ENCODE results near the gene BANK1. TPM values are rescaled to one million over a fixed set of nuclear protein-coding genes. Genes with fewer than 3 reads are reported as not detected.

The BANK1 gene
- total RNA-seq, 1 experiment from 2014 or later: not detected

DNA sequence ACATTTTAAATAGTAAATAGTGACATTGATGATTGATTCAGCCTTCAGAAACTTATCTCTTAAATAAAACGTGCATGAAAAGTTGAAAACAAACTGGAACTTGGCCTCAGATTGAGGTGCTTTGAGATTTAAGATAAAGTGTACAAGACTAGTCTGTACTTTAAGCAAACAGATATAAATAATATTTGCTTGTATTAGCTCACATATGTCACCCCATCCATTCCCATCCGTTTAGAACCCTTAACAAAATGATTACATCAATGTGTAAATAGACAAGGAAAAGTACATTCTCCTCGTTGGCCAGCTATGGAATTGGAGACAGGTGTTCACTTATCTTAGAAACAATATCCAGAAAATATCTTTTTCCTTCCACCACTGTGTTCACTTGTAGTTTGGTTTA lies 130.8 kb downstream of the BANK1 start:
- Mint-ChIP-seq H3K4me3 (ENCODE audit: unreplicated experiment) (no peak overlapping the region), H3K27me3 (ENCODE audit: insufficient read depth, unreplicated experiment) (no peaks in the 10 kb centered on the region), H3K36me3 (ENCODE audit: insufficient read depth, unreplicated experiment) (no peaks in the 10 kb centered on the region), H3K4me1 (ENCODE audit: insufficient read depth, unreplicated experiment) (no peaks in the 10 kb centered on the region), H3K27ac (ENCODE audit: low read depth, unreplicated experiment) (no peak overlapping the region), H3K9me3 (ENCODE audit: unreplicated experiment) (no peaks in the 10 kb centered on the region)
- no peak for DNase-seq (ENCODE audit: unreplicated experiment)
- BruUV-seq (replicated peaks): no TSS peak
- POLR2A ChIA-PET: no interaction called here
- CTCF ChIA-PET: interaction anchor here (0.6 kb wide), 1 partner anchor 689 kb away, joined by 3 read pairs; no protein-coding TSS in a partner anchor
- TF ChIP-seq, protein P1, sequence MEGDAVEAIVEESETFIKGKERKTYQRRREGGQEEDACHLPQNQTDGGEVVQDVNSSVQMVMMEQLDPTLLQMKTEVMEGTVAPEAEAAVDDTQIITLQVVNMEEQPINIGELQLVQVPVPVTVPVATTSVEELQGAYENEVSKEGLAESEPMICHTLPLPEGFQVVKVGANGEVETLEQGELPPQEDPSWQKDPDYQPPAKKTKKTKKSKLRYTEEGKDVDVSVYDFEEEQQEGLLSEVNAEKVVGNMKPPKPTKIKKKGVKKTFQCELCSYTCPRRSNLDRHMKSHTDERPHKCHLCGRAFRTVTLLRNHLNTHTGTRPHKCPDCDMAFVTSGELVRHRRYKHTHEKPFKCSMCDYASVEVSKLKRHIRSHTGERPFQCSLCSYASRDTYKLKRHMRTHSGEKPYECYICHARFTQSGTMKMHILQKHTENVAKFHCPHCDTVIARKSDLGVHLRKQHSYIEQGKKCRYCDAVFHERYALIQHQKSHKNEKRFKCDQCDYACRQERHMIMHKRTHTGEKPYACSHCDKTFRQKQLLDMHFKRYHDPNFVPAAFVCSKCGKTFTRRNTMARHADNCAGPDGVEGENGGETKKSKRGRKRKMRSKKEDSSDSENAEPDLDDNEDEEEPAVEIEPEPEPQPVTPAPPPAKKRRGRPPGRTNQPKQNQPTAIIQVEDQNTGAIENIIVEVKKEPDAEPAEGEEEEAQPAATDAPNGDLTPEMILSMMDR (IDR thresholded peaks at IDR 0.05; ENCODE audit: unreplicated experiment): no peak
- intact Hi-C loops (cut with micrococcal nuclease): no loop called here

DNA sequence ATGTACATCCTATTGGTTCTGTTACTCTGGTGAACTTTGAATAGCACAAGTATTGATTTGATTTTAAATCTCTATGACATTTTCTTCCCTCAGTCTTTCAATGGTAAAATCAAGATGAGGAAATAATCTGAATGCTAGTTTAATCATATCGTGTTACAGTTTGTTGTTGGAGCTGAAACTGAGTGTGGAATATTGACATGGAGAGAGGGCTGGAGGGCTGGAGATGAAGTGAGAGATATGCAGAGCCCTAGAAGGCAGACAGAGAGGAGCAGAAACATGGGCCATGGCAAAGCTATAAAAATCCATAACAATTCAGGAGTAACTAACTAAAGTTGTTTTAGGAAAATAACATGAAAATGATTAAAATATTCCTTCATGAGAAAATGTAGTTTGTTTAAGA lies 141.1 kb downstream of the BANK1 start:
- ChIA-PET POLR2A (no interaction called here), CTCF (no interaction called here)
- no peaks in the 10 kb centered on the region for H3K36me3 Mint-ChIP-seq (ENCODE audit: insufficient read depth, unreplicated experiment)
- H3K27me3 Mint-ChIP-seq (ENCODE audit: insufficient read depth, unreplicated experiment): no peaks in the 10 kb centered on the region
- DNase-seq (ENCODE audit: unreplicated experiment): no peak
- no peak overlapping the region for H3K27ac Mint-ChIP-seq (ENCODE audit: low read depth, unreplicated experiment)
- no peaks in the 10 kb centered on the region for H3K4me1 Mint-ChIP-seq (ENCODE audit: insufficient read depth, unreplicated experiment)
- intact Hi-C loops (cut with micrococcal nuclease): no loop called here
- H3K9me3 Mint-ChIP-seq (ENCODE audit: unreplicated experiment): no peaks in the 10 kb centered on the region
- TF ChIP-seq, protein P1 (IDR thresholded peaks at IDR 0.05; ENCODE audit: unreplicated experiment): no peak
- BruUV-seq (replicated peaks): no TSS peak
- H3K4me3 Mint-ChIP-seq (ENCODE audit: unreplicated experiment): no peak overlapping the region

DNA sequence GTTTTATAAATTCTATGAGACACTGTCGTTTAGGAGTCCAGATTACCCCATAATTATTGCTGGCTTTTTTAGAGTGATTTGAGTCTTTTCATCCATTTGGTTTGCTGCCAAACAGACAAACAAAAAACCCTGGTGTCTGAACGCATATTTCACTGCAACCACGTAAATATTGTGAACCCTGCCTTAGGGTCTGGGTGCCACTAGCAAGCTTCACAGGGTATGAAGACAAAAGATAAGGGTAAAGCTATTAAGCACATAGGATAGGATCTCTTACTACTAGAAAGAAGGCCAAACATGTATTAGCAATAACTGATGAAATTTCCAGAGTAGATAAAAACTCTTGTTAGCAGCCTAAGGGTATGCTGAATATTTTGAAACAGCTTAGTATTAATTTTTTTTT lies 143.3 kb downstream of the BANK1 start:
- TF ChIP-seq, protein P1 (IDR thresholded peaks at IDR 0.05; ENCODE audit: unreplicated experiment): no peak
- POLR2A ChIA-PET: no interaction called here

DNA sequence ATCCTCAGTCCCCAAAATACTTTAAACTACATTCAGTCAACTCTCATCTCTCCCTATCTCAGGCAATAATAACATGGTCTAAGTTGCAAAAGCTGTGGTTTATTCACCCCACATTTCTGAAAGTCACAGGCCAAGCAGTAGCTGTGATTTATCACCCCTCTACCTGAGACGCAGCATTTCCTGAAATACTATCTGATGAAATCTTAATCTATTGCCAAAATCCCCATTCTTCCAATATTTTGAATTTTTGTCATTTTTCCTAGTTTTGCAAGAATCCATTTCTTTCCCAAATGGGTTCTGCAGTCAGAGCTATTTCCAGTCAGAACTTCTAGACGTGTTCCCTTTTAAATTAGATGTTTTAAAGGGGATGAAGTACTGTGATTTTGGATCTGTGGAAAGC lies 148.3 kb downstream of the BANK1 start:
- no TSS peak for BruUV-seq (replicated peaks)
- intact Hi-C loops (cut with micrococcal nuclease): no loop called here
- H3K27me3 Mint-ChIP-seq (ENCODE audit: insufficient read depth, unreplicated experiment): no peaks in the 10 kb centered on the region
- TF ChIP-seq, protein P1 (IDR thresholded peaks at IDR 0.05; ENCODE audit: unreplicated experiment): no peak
- no peak overlapping the region for H3K4me3 Mint-ChIP-seq (ENCODE audit: unreplicated experiment)
- no peak for DNase-seq (ENCODE audit: unreplicated experiment)
- no peaks in the 10 kb centered on the region for H3K4me1 Mint-ChIP-seq (ENCODE audit: insufficient read depth, unreplicated experiment)
- H3K27ac Mint-ChIP-seq (ENCODE audit: low read depth, unreplicated experiment): no peak overlapping the region
- CTCF ChIA-PET: no interaction called here
- no peaks in the 10 kb centered on the region for H3K9me3 Mint-ChIP-seq (ENCODE audit: unreplicated experiment)
- POLR2A ChIA-PET: no interaction called here
- no peaks in the 10 kb centered on the region for H3K36me3 Mint-ChIP-seq (ENCODE audit: insufficient read depth, unreplicated experiment)

More for the DNA sequence above, 143.3 kb downstream of the BANK1 start:
- Mint-ChIP-seq H3K27me3 (ENCODE audit: insufficient read depth, unreplicated experiment) (no peaks in the 10 kb centered on the region), H3K9me3 (ENCODE audit: unreplicated experiment) (no peaks in the 10 kb centered on the region), H3K4me1 (ENCODE audit: insufficient read depth, unreplicated experiment) (no peaks in the 10 kb centered on the region), H3K4me3 (ENCODE audit: unreplicated experiment) (no peak overlapping the region), H3K36me3 (ENCODE audit: insufficient read depth, unreplicated experiment) (no peaks in the 10 kb centered on the region), H3K27ac (ENCODE audit: low read depth, unreplicated experiment) (no peak overlapping the region)
- CTCF ChIA-PET: no interaction called here
- BruUV-seq (replicated peaks): no TSS peak
- intact Hi-C loops (cut with micrococcal nuclease): no loop called here
- no peak for DNase-seq (ENCODE audit: unreplicated experiment)
